OCI-LY1 (cell line): ENCODE measurements around the gene CADM1.

Experiments
- H2AFZ ChIP-seq: fragments of 200-600 bp; sonication (generic), shearing (Covaris generic); 2 replicates; pipeline ENCODE4 v1.6.0; 2014; ENCODE audit warnings: antibody characterized with exemption, mild to moderate bottlenecking, low read length
- H3F3A ChIP-seq: fragments of 200-600 bp; sonication (generic), shearing (Covaris generic); 2 replicates; pipeline ENCODE4 v1.6.0; 2014; ENCODE audit warnings: mild to moderate bottlenecking, antibody characterized with exemption, low read length, moderate library complexity; ENCODE audit not compliant: insufficient read depth
- H3K27ac ChIP-seq: fragments of 200-600 bp; sonication (generic); 2 replicates; pipeline ENCODE4 v1.5.1; 2014; ENCODE audit warnings: low read length, mixed run types, mild to moderate bottlenecking, low read depth; ENCODE audit not compliant: poor library complexity, severe bottlenecking
- H3K27me3 ChIP-seq: fragments of 200-600 bp; sonication (generic); 2 replicates; pipeline ENCODE4 v1.6.0; 2014; ENCODE audit warnings: antibody characterized with exemption, mild to moderate bottlenecking, low read length, moderate library complexity; ENCODE audit not compliant: insufficient read depth
- H3K36me3 ChIP-seq: fragments of 200-600 bp; sonication (generic); 2 replicates; pipeline ENCODE4 v1.6.1; 2014; ENCODE audit warnings: mild to moderate bottlenecking, antibody characterized with exemption, low read length, moderate library complexity, mixed read lengths; ENCODE audit not compliant: insufficient read depth
- H3K4me1 ChIP-seq: fragments of 200-600 bp; sonication (generic); 2 replicates; pipeline ENCODE4 v1.5.1; 2014; ENCODE audit warnings: mild to moderate bottlenecking, low read length, moderate library complexity; ENCODE audit not compliant: insufficient read depth, severe bottlenecking
- H3K4me2 ChIP-seq: fragments of 200-600 bp; sonication (generic), shearing (Covaris generic); 2 replicates; pipeline ENCODE4 v1.6.1; 2014; ENCODE audit warnings: low read length
- H3K4me3 ChIP-seq: fragments of 200-600 bp; sonication (generic); 2 replicates; pipeline ENCODE4 v1.5.1; 2014; ENCODE audit warnings: low read length, low read depth, mild to moderate bottlenecking, mixed read lengths; ENCODE audit not compliant: poor library complexity, severe bottlenecking
- H3K79me2 ChIP-seq: fragments of 200-600 bp; shearing (Covaris generic); 2 replicates; pipeline ENCODE4 v1.6.1; 2016; ENCODE audit warnings: mixed run types, low read length, mixed read lengths; ENCODE audit not compliant: insufficient read depth
- H3K9ac ChIP-seq: fragments of 200-600 bp; sonication (generic), shearing (Covaris generic); 2 replicates; pipeline ENCODE4 v1.6.1; 2014; ENCODE audit warnings: mild to moderate bottlenecking, low read length, mixed read lengths
- H3K9me2 ChIP-seq: fragments of 200-600 bp; sonication (generic), shearing (Covaris generic); 2 replicates; pipeline ENCODE4 v1.6.1; 2014; ENCODE audit warnings: low read depth, mild to moderate bottlenecking, low read length, mixed read lengths
- H3K9me3 ChIP-seq: fragments of 200-600 bp; shearing (Covaris generic); 2 replicates; pipeline ENCODE4 v1.6.1; 2014; ENCODE audit warnings: low read length, mixed read lengths
- H4K20me1 ChIP-seq: fragments of 200-600 bp; sonication (generic), shearing (Covaris generic); 2 replicates; pipeline ENCODE4 v1.6.0; 2016; ENCODE audit warnings: mild to moderate bottlenecking, low read length; ENCODE audit not compliant: insufficient read depth
- CTCF ChIP-seq: fragments of 200-600 bp; sonication (generic), shearing (Covaris generic); IDR thresholded peaks from 2 replicates; pipeline ENCODE4 v1.5.1; 2017; ENCODE audit warnings: mild to moderate bottlenecking, antibody characterized with exemption, low read length, moderate library complexity, mixed read lengths
- EZH2 ChIP-seq: fragments of 200-600 bp; sonication (generic), shearing (Covaris generic); IDR thresholded peaks from 2 replicates; pipeline ENCODE4 v1.8.0; 2017; ENCODE audit warnings: borderline replicate concordance, mixed run types, mild to moderate bottlenecking, antibody characterized with exemption, low read length, moderate library complexity, mixed read lengths

Gene CADM1

GRCh38 chr11:115377882-115378296 lies 126.3 kb downstream of the CADM1 start:
- Histone ChIP-seq H3K4me3 (no peak overlapping the region), H3K4me2 (no peak overlapping the region), H2AFZ (no peak overlapping the region), H3F3A (no peaks in the 10 kb centered on the region), H3K36me3 (no peaks in the 10 kb centered on the region), H3K27me3 (no peaks in the 10 kb centered on the region), H3K9me3 (no peaks in the 10 kb centered on the region), H3K9ac (no peak overlapping the region), H3K79me2 (no peaks in the 10 kb centered on the region), H3K27ac (no peak overlapping the region), H3K9me2 (no peaks in the 10 kb centered on the region), H4K20me1 (no peaks in the 10 kb centered on the region), H3K4me1 (no peaks in the 10 kb centered on the region)
- TF ChIP-seq EZH2 (no peak), CTCF (no peak)

DNA sequence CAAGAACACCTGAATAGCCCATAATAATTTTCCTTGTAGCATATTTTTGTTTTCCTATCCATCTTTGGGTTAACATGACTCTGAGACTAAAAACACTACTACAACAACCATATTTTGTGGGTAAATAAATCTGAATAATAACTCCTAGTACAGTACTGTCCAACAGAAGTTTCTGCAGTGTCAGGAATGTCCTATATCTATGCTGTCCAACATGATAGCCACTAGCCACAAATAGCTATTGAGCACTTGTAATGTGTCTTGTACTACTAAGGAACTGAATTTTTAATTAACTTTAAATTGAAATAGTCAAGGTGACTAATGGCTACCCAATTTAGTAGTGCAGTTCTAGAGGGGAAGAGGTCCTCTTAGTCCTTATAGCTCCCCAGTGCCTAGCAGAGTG lies 135.6 kb downstream of the CADM1 start:
- Histone ChIP-seq H3K4me3 (no peak overlapping the region), H3K9me2 (no peaks in the 10 kb centered on the region), H3K27ac (no peak overlapping the region), H3K36me3 (no peaks in the 10 kb centered on the region), H3K79me2 (no peaks in the 10 kb centered on the region), H3K9ac (no peak overlapping the region), H3K9me3 (no peaks in the 10 kb centered on the region), H3F3A (no peaks in the 10 kb centered on the region), H3K27me3 (no peaks in the 10 kb centered on the region), H3K4me2 (no peak overlapping the region), H4K20me1 (no peaks in the 10 kb centered on the region), H2AFZ (no peak overlapping the region), H3K4me1 (no peaks in the 10 kb centered on the region)
- TF ChIP-seq EZH2 (no peak), CTCF (no peak)

- Histone ChIP-seq H3K27me3 (no peaks in the 10 kb centered on the region), H3F3A (no peaks in the 10 kb centered on the region), H4K20me1 (no peaks in the 10 kb centered on the region), H3K36me3 (no peaks in the 10 kb centered on the region), H3K9ac (no peak overlapping the region), H3K4me1 (no peaks in the 10 kb centered on the region), H3K79me2 (no peaks in the 10 kb centered on the region), H2AFZ (no peak overlapping the region), H3K4me2 (no peak overlapping the region), H3K9me3 (no peaks in the 10 kb centered on the region), H3K27ac (no peak overlapping the region), H3K9me2 (no peaks in the 10 kb centered on the region), H3K4me3 (no peak overlapping the region)
- TF ChIP-seq CTCF (no peak), EZH2 (no peak)
Observed at GRCh38 chr11:115366826-115367225, 137.4 kb downstream of the CADM1 start.
